SU-DHL-6 (cell line): ENCODE results near the gene C1GALT1.

ENCODE experiments used
- H2AFZ ChIP-seq: fragments of 200-600 bp; sonication (generic); 2 replicates; pipeline ENCODE4 v1.6.1; 2014; ENCODE audit warnings: low read depth, mild to moderate bottlenecking, moderate library complexity, mixed read lengths, antibody characterized with exemption, low read length; ENCODE audit not compliant: severe bottlenecking
- H3F3A ChIP-seq: fragments of 200-600 bp; shearing (Covaris generic); 2 replicates; pipeline ENCODE4 v1.6.0; 2016; ENCODE audit warnings: antibody characterized with exemption, mild to moderate bottlenecking; ENCODE audit not compliant: insufficient read depth
- H3K27ac ChIP-seq: fragments of 200-600 bp; sonication (generic); 2 replicates; pipeline ENCODE4 v1.5.1; 2016; ENCODE audit warnings: low read depth, mild to moderate bottlenecking, low read length, moderate library complexity, mixed read lengths
- H3K27me3 ChIP-seq: fragments of 200-600 bp; sonication (generic), shearing (Covaris generic); 2 replicates; pipeline ENCODE4 v1.6.0; 2014; ENCODE audit warnings: mild to moderate bottlenecking, low read length
- H3K36me3 ChIP-seq: fragments of 200-600 bp; sonication (generic); 2 replicates; pipeline ENCODE4 v1.6.1; 2014; ENCODE audit warnings: mild to moderate bottlenecking, low read length, mixed read lengths
- H3K4me2 ChIP-seq: fragments of 300-600, 200-600 bp; shearing (Covaris generic), sonication (generic); 2 replicates; pipeline ENCODE4 v1.6.0; 2014; ENCODE audit warnings: low read length, low read depth, mild to moderate bottlenecking; ENCODE audit not compliant: poor library complexity, severe bottlenecking
- H3K4me3 ChIP-seq: fragments of 200-600 bp; sonication (generic); 2 replicates; pipeline ENCODE4 v1.5.1; 2014; ENCODE audit warnings: antibody characterized with exemption, low read length, mild to moderate bottlenecking, mixed read lengths; ENCODE audit not compliant: insufficient read depth, poor library complexity, severe bottlenecking
- H3K79me2 ChIP-seq: fragments of 200-600 bp; sonication (generic); 2 replicates; pipeline ENCODE4 v1.6.1; 2014; ENCODE audit warnings: mild to moderate bottlenecking, low read length, moderate library complexity; ENCODE audit not compliant: insufficient read depth
- H3K9ac ChIP-seq: fragments of 200-600 bp; sonication (generic); 2 replicates; pipeline ENCODE4 v1.7.0; 2014; ENCODE audit warnings: mild to moderate bottlenecking, low read length
- H3K9me2 ChIP-seq: fragments of 200-600 bp; sonication (generic); replicated peaks from 2 replicates; pipeline ENCODE4 v1.6.1; 2014; ENCODE audit warnings: low read length; ENCODE audit not compliant: insufficient read depth
- H3K9me3 ChIP-seq: fragments of 200-600 bp; sonication (generic); 2 replicates; pipeline ENCODE4 v1.6.1; 2014; ENCODE audit warnings: low read length, mixed read lengths; ENCODE audit not compliant: insufficient read depth
- H4K20me1 ChIP-seq: fragments of 200-600 bp; sonication (generic); 2 replicates; pipeline ENCODE4 v1.6.1; 2014; ENCODE audit warnings: low read depth, mild to moderate bottlenecking, antibody characterized with exemption, low read length, moderate library complexity, mixed read lengths
- EZH2phosphoT487 ChIP-seq: fragments of 200-600 bp; sonication (generic), shearing (Covaris generic); conservative IDR thresholded peaks from 2 replicates; pipeline ENCODE4 v1.6.1; 2018; ENCODE audit warnings: mild to moderate bottlenecking, antibody characterized with exemption, low read length, moderate library complexity, mixed read lengths
- TF ChIP-seq, protein P1 (sequence below): fragments of 200-600 bp; sonication (generic); IDR thresholded peaks from one replicate; pipeline ENCODE4 v1.5.1; 2017; ENCODE audit warnings: antibody characterized with exemption, mild to moderate bottlenecking, low read length, moderate library complexity; ENCODE audit not compliant: insufficient read depth, poor library complexity, severe bottlenecking

C1GALT1 gene

DNA sequence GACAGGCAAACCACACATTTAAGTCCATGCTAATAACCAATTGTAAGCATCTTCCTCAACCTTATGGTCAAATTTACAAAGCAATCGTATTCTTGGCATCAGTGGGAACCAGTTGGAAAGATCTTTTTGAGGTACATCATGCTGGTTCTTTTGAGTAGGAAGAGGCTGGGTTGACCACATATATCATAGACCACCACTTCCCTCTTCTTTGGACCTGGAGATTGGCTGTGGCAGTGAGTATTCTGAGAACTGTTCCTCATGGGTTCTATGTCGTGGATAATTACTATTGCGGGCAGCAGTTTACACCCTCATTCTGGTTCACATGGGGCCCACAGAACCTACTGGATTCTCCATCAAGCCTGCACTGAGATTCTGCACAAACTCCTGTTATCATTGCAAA lies 35.5 kb upstream of the C1GALT1 start:
- Histone ChIP-seq H3K9me3 (no peaks in the 10 kb centered on the region), H3K4me2 (no peak overlapping the region), H3K4me3 (no peak overlapping the region), H3K9ac (no peak overlapping the region), H4K20me1 (no peaks in the 10 kb centered on the region), H2AFZ (no peak overlapping the region), H3K79me2 (no peaks in the 10 kb centered on the region), H3K27me3 (no peaks in the 10 kb centered on the region), H3K9me2 (no peaks in the 10 kb centered on the region), H3K36me3 (no peaks in the 10 kb centered on the region), H3K27ac (no peak overlapping the region), H3F3A (no peaks in the 10 kb centered on the region)
- TF ChIP-seq, protein P1, sequence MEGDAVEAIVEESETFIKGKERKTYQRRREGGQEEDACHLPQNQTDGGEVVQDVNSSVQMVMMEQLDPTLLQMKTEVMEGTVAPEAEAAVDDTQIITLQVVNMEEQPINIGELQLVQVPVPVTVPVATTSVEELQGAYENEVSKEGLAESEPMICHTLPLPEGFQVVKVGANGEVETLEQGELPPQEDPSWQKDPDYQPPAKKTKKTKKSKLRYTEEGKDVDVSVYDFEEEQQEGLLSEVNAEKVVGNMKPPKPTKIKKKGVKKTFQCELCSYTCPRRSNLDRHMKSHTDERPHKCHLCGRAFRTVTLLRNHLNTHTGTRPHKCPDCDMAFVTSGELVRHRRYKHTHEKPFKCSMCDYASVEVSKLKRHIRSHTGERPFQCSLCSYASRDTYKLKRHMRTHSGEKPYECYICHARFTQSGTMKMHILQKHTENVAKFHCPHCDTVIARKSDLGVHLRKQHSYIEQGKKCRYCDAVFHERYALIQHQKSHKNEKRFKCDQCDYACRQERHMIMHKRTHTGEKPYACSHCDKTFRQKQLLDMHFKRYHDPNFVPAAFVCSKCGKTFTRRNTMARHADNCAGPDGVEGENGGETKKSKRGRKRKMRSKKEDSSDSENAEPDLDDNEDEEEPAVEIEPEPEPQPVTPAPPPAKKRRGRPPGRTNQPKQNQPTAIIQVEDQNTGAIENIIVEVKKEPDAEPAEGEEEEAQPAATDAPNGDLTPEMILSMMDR: no peak
- no peak for TF ChIP-seq EZH2phosphoT487

DNA sequence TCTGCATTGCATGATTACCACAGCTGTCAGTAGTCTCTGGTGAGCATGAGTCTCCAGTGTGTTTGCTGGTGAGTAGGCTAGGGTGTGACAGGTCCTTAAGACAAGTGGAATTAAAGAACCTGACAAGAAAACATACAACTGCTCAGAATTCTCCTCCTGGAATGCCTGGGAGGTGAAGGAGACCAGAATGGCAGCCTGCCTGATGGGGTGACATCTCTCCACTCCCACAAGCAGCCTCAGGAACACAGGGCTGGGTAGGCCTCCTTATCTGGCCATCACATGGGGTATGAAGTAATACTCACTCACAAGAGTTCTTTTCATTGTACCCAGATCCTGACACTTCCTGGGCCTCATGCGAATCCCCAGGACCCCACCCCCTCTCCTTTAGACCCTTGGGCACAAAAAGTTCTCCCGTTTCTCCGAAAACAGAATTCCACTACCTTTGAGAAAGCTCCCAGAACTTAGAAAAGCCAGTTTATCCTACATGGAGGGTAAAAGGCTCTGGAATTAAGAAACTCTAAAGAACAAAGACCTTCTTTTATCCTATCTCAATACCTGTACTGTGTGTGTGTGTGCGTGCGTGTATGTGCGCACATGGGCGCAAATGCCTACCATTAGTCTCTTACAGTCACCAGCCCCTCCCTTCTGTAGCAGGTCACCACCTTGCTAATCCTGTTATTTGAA lies 33.4 kb upstream of the C1GALT1 start:
- H3K27me3 ChIP-seq: no peaks in the 10 kb centered on the region
- no peak overlapping the region for H2AFZ ChIP-seq
- no peaks in the 10 kb centered on the region for H3K79me2 ChIP-seq
- H3K27ac ChIP-seq: no peak overlapping the region
- no peaks in the 10 kb centered on the region for H3K36me3 ChIP-seq
- peaks cover 3% of the 10 kb centered on the region; the same call in 1 of the 2 replicates for H3K9me3 ChIP-seq
- H3F3A ChIP-seq: no peaks in the 10 kb centered on the region
- no peak for TF ChIP-seq EZH2phosphoT487
- TF ChIP-seq, protein P1: no peak
- no peak overlapping the region for H3K9ac ChIP-seq
- H3K4me3 ChIP-seq: no peak overlapping the region
- H3K4me2 ChIP-seq: no peak overlapping the region
- no peaks in the 10 kb centered on the region for H3K9me2 ChIP-seq
- H4K20me1 ChIP-seq: no peaks in the 10 kb centered on the region

DNA sequence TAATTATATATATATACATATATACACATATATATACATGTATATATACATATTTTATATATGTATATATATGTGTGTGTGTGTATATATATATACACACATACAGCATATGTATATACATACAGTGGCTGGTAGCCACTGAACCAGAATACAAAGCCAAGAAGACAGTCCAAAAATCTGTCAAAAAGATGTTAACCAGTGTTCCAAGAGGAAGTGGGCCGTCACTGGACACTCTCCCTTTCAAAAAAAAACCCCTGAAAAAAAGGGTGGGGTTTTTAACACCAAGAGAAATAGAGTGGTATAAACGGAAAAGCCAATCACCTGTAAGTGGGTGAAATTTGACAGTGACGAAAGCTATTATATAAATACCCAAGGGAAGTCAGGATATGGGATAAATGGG lies 31.1 kb upstream of the C1GALT1 start:
- Histone ChIP-seq H3K79me2 (no peaks in the 10 kb centered on the region), H3K36me3 (no peaks in the 10 kb centered on the region), H4K20me1 (no peaks in the 10 kb centered on the region), H3F3A (no peaks in the 10 kb centered on the region), H3K9me2 (no peaks in the 10 kb centered on the region), H2AFZ (no peak overlapping the region), H3K4me3 (no peak overlapping the region), H3K4me2 (no peak overlapping the region), H3K9ac (no peak overlapping the region), H3K27me3 (no peaks in the 10 kb centered on the region), H3K9me3 (peaks cover 13% of the 10 kb centered on the region; the same call in 1 of the 2 replicates), H3K27ac (no peak overlapping the region)
- TF ChIP-seq EZH2phosphoT487: no peak
- TF ChIP-seq, protein P1: no peak
